Measurements from ENCODE around the gene WFDC1.

GRCh38 chr16:84292011-84292410 lies 2.7 kb upstream of the WFDC1 start:
- TF ChIP-seq, protein P1, sequence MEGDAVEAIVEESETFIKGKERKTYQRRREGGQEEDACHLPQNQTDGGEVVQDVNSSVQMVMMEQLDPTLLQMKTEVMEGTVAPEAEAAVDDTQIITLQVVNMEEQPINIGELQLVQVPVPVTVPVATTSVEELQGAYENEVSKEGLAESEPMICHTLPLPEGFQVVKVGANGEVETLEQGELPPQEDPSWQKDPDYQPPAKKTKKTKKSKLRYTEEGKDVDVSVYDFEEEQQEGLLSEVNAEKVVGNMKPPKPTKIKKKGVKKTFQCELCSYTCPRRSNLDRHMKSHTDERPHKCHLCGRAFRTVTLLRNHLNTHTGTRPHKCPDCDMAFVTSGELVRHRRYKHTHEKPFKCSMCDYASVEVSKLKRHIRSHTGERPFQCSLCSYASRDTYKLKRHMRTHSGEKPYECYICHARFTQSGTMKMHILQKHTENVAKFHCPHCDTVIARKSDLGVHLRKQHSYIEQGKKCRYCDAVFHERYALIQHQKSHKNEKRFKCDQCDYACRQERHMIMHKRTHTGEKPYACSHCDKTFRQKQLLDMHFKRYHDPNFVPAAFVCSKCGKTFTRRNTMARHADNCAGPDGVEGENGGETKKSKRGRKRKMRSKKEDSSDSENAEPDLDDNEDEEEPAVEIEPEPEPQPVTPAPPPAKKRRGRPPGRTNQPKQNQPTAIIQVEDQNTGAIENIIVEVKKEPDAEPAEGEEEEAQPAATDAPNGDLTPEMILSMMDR (IDR thresholded peaks at IDR 0.05; ENCODE audit: insufficient read depth, low read depth, low read length) = no peak
- no peak for TF ChIP-seq EZH2 (IDR thresholded peaks at IDR 0.05; ENCODE audit: insufficient read depth, low read length)

All from astrocyte (in vitro differentiated cells and primary cell).